Measurements from ENCODE around the gene EPS15. TPM values are rescaled to one million over a fixed set of nuclear protein-coding genes. Genes with fewer than 3 reads are reported as not detected.

EPS15 gene
- total and polyA plus RNA-seq, 12 donors = 31.7 to 180 (median 104) TPM

DNA sequence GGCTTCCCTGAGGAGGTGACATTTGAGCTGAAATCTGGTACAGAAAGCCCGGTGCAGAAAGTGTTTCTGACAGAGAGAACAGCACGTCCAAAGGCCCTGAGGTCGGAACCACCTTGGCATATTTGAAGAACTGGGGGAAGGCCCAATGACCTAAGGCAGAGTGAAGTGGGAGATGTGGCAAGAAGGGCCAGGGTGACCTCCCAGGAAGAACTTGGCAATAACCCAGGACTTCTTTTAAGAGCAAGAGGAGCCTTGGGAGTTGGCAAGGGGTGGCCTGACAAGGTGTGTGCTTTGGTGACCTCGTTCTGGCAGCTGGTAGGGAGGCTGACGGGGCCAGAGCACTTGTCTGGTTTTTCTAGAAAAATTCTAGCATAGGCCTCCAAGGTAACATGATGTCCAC, 212.1 kb downstream of the EPS15 start:
- WGBS, 4 donors = 63 to 86% (median 82%) methylated on average over 5 of the region's 5 CpGs
- no peak overlapping the region for H3K27ac ChIP-seq
- no peaks in the 10 kb centered on the region for H3K36me3 ChIP-seq (replicated peaks in 1 of 2)
- DNase-seq = no peak
- no peaks in the 10 kb centered on the region for H3K27me3 ChIP-seq
- peaks cover 0 to 4% of the 10 kb centered on the region in 2 donors for H3K4me1 ChIP-seq (replicated peaks in 1 of 2)
- H3K4me3 ChIP-seq = no peak overlapping the region
- intact Hi-C loops (cut with DNase I) = no loop called here
- H3K9me3 ChIP-seq (replicated peaks in 1 of 3) = no peaks in the 10 kb centered on the region
- TF ChIP-seq POLR2A (IDR thresholded peaks at IDR 0.05) = no peak
- TF ChIP-seq, protein P1, sequence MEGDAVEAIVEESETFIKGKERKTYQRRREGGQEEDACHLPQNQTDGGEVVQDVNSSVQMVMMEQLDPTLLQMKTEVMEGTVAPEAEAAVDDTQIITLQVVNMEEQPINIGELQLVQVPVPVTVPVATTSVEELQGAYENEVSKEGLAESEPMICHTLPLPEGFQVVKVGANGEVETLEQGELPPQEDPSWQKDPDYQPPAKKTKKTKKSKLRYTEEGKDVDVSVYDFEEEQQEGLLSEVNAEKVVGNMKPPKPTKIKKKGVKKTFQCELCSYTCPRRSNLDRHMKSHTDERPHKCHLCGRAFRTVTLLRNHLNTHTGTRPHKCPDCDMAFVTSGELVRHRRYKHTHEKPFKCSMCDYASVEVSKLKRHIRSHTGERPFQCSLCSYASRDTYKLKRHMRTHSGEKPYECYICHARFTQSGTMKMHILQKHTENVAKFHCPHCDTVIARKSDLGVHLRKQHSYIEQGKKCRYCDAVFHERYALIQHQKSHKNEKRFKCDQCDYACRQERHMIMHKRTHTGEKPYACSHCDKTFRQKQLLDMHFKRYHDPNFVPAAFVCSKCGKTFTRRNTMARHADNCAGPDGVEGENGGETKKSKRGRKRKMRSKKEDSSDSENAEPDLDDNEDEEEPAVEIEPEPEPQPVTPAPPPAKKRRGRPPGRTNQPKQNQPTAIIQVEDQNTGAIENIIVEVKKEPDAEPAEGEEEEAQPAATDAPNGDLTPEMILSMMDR (IDR thresholded peaks at IDR 0.05) = no peak

DNA sequence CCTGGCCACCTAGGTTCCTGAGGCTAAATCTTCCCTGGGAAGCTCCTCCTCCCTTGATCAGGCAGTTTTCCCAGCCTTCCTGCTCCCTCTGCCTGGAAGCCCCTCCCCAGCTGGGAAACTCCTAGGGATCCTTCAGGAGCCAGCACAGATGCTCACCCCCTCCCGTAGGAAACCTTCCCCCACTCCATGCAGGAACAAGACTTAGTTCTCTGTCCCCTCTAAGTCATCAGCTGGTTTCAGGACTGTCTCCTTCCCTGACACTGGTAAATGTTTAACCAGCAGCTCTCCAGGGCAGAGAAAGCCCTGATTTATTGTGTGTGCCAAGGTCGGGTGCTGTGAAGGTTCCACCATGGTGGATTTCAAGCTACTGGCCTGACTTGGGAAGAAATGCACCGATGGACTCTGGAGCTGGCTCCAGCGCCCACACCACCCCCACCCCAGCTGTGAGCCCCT, 213.7 kb downstream of the EPS15 start:
- DNase-seq = no peak
- H3K27ac ChIP-seq = no peak overlapping the region
- WGBS, 4 donors = 56 to 75% (median 63%) methylated on average over 4 of the region's 4 CpGs
- intact Hi-C loops (cut with DNase I) = no loop called here
- H3K27me3 ChIP-seq = no peaks in the 10 kb centered on the region
- H3K4me1 ChIP-seq (replicated peaks in 1 of 2) = peaks cover 0 to 4% of the 10 kb centered on the region in 2 donors
- H3K4me3 ChIP-seq = no peak overlapping the region
- H3K36me3 ChIP-seq (replicated peaks in 1 of 2) = no peaks in the 10 kb centered on the region
- H3K9me3 ChIP-seq (replicated peaks in 1 of 3) = no peaks in the 10 kb centered on the region
- no peak for TF ChIP-seq POLR2A (IDR thresholded peaks at IDR 0.05)
- TF ChIP-seq, protein P1 (IDR thresholded peaks at IDR 0.05) = no peak

DNA sequence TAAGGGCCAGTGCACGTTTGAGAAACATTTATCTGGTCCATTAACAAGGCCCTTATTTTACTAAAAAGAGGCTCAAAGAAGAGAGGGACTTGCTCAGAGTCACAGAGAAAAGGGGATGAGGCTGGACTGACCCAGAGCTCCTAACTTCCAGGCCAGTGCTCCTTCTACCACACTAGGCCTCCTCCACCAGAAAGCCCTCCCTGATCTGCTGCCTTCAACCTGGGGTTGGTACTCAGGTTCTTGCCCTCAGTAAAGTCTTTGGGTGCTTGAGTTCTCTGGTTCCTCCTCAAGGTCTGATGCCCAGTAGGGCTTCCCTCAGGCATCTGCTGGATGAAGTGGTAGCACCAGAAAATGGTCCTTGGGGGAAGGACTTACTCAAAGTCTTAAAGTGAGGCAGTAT, 214.7 kb downstream of the EPS15 start:
- 37 to 55% (median 43%) methylated on average over 1 of the region's 1 CpG for WGBS, 4 donors
- no peaks in the 10 kb centered on the region for H3K27me3 ChIP-seq
- intact Hi-C loops (cut with DNase I) = no loop called here
- peak overlapping the region in 1 of 5 donors; percentile 26 for H3K27ac ChIP-seq
- H3K4me1 ChIP-seq (replicated peaks in 1 of 2) = peaks cover 0 to 4% of the 10 kb centered on the region in 2 donors
- no peak overlapping the region for H3K4me3 ChIP-seq
- H3K36me3 ChIP-seq (replicated peaks in 1 of 2) = no peaks in the 10 kb centered on the region
- no peaks in the 10 kb centered on the region for H3K9me3 ChIP-seq (replicated peaks in 1 of 3)
- no peak for DNase-seq
- TF ChIP-seq POLR2A (IDR thresholded peaks at IDR 0.05) = no peak
- TF ChIP-seq, protein P1 (IDR thresholded peaks at IDR 0.05) = no peak

Small RNA genes lying within 50 kb of the gene (small RNA-seq; reads per million reads assigned to genes)
- gene RNU6-1281P (0 reads per million in 2 donors), gene RNU6-877P (0 reads per million in 2 donors)

Other genes with a start within 250 kb of the EPS15 start
- 10 to 100 TPM in 8 of 9 donors, 1 to 10 TPM in 1; 8.1 to 44.8 (median 20.4) TPM for gene TTC39A, start 188.7 kb downstream of the EPS15 start, total RNA-seq
- 1 to 10 TPM; 4.7 to 8.7 (median 5.9) TPM for gene TTC39A, start 188.7 kb downstream of the EPS15 start, polyA plus RNA-seq
- gene OSBPL9, start 97.8 kb upstream of the EPS15 start, total RNA-seq = 100 to 1,000 TPM in 3 of 9 donors, 10 to 100 TPM in 6; 61.9 to 180 (median 88.4) TPM
- gene OSBPL9, start 97.8 kb upstream of the EPS15 start, polyA plus RNA-seq = 10 to 100 TPM; 70.4 to 99.5 (median 76.3) TPM

Measured in adrenal gland (tissue), 12 donors.